ENCODE data around the gene MYH10.

The MYH10 gene

GRCh38 chr17:8464941-8465340 is 165.6 kb downstream of the MYH10 start:
- Histone ChIP-seq H3K27ac (peak overlapping the region; percentile 64 to 82), H3K4me1 (peaks cover 0 to 82% (median 54%) of the 10 kb centered on the region in 4 donors), H3K36me3 (peaks cover 33 to 83% (median 61%) of the 10 kb centered on the region in 3 donors), H3K9me3 (no peaks in the 10 kb centered on the region), H3K4me3 (no peak overlapping the region), H3K27me3 (no peaks in the 10 kb centered on the region)
- intact Hi-C loops (cut with DNase I; ENCODE audit: low total_unique reads): no loop called here
- no peak for TF ChIP-seq CTCF (IDR thresholded peaks at IDR 0.05)
- no peak for DNase-seq

- TF ChIP-seq CTCF (IDR thresholded peaks at IDR 0.05): no peak
- Histone ChIP-seq H3K4me3 (no peak overlapping the region), H3K27ac (peak overlapping the region; percentile 64 to 82), H3K27me3 (no peaks in the 10 kb centered on the region), H3K36me3 (peaks cover 41 to 93% (median 71%) of the 10 kb centered on the region in 3 donors), H3K4me1 (peaks cover 0 to 64% (median 44%) of the 10 kb centered on the region in 4 donors), H3K9me3 (no peaks in the 10 kb centered on the region)
- intact Hi-C loops (cut with DNase I; ENCODE audit: low total_unique reads): no loop called here
- DNase-seq: no peak
Measured at GRCh38 chr17:8463099-8463498, 167.4 kb downstream of the MYH10 start.

- Histone ChIP-seq H3K4me3 (no peak overlapping the region), H3K27ac (peak overlapping the region; percentile 64 to 82), H3K9me3 (no peaks in the 10 kb centered on the region), H3K36me3 (peaks cover 44 to 93% (median 70%) of the 10 kb centered on the region in 3 donors), H3K4me1 (peaks cover 0 to 59% (median 43%) of the 10 kb centered on the region in 4 donors), H3K27me3 (no peaks in the 10 kb centered on the region)
- DNase-seq: no peak
- TF ChIP-seq CTCF (IDR thresholded peaks at IDR 0.05): no peak
- intact Hi-C loops (cut with DNase I; ENCODE audit: low total_unique reads): no loop called here
Measured at GRCh38 chr17:8462564-8462963, 168.0 kb downstream of the MYH10 start.

- Histone ChIP-seq H3K36me3 (peaks cover 63 to 99% (median 85%) of the 10 kb centered on the region in 3 donors), H3K27me3 (no peaks in the 10 kb centered on the region), H3K4me3 (no peak overlapping the region), H3K4me1 (peaks cover 0 to 31% (median 21%) of the 10 kb centered on the region in 4 donors), H3K27ac (no peak overlapping the region), H3K9me3 (no peaks in the 10 kb centered on the region)
- TF ChIP-seq CTCF (IDR thresholded peaks at IDR 0.05): no peak
- intact Hi-C loops (cut with DNase I; ENCODE audit: low total_unique reads): loop anchor here (10.0 kb wide), 1 partner anchor 45 kb away; no protein-coding TSS in a partner anchor
- no peak for DNase-seq
Measured at GRCh38 chr17:8459831-8460230, 170.7 kb downstream of the MYH10 start.

- Histone ChIP-seq H3K27ac (no peak overlapping the region), H3K9me3 (no peaks in the 10 kb centered on the region), H3K4me3 (no peak overlapping the region), H3K27me3 (no peaks in the 10 kb centered on the region), H3K36me3 (peaks cover 66 to 98% (median 88%) of the 10 kb centered on the region in 3 donors), H3K4me1 (peaks cover 0 to 24% (median 14%) of the 10 kb centered on the region in 4 donors)
- no peak for DNase-seq
- no peak for TF ChIP-seq CTCF (IDR thresholded peaks at IDR 0.05)
- intact Hi-C loops (cut with DNase I; ENCODE audit: low total_unique reads): loop anchor here (10.0 kb wide), 1 partner anchor 46 kb away; no protein-coding TSS in a partner anchor
Measured at GRCh38 chr17:8459107-8459506, 171.4 kb downstream of the MYH10 start.

All from tibial artery (tissue), 4 donors.